Fibroblast of skin of right quadriceps (primary cell): ENCODE results near the gene PLLP.

Experiments used
- DNase-seq: peaks from one replicate; pipeline ENCODE4 v3.0.0-alpha.2; 2013

The PLLP gene

GRCh38 chr16:57284209-57284951, at the start of gene PLLP:
Gene PLLP (minus strand): TSS chr16:57284672. CDS start chr16:57284540, 132 bp downstream.
- peak; percentile 10 for DNase-seq

DNA sequence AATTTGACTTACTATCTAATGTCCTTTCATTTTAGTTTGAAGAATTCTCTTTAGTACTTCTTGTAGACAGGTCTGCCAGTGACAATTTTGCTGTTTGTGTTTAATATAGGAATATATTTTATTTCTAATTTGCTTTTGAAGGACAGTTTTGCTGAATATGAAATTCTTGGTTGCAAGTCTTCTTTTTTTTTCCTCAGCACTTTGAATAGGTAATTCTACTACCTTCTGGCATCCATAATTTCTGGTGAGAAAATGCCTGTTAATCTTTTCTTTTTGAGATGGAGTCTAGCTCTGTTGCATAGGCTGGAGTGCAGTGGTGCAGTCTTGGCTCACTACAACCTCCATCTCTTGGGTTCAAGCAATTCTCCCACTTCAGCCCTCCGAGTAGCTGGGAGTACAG, 48.9 kb upstream of the PLLP start:
- no peak for DNase-seq

DNA sequence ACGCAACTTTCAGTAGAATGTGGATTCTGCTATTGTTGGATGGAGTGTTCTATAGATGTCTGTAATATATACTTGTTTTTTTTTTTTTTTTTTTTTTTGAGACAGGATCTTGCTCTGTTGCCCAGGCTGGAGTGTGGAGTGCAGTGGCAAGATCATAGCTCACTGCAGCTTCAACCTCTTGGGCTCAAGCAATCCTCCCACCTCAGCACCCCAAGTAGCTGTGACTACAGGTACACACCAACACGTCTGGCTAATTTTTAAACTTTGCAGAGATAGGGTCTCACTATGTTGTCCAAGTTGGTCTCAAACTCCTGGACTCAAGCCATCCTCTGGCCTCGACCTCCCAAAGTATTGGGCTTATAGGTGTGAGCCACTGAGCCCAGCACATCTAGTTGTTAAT, 46.9 kb upstream of the PLLP start:
- no peak for DNase-seq

DNA sequence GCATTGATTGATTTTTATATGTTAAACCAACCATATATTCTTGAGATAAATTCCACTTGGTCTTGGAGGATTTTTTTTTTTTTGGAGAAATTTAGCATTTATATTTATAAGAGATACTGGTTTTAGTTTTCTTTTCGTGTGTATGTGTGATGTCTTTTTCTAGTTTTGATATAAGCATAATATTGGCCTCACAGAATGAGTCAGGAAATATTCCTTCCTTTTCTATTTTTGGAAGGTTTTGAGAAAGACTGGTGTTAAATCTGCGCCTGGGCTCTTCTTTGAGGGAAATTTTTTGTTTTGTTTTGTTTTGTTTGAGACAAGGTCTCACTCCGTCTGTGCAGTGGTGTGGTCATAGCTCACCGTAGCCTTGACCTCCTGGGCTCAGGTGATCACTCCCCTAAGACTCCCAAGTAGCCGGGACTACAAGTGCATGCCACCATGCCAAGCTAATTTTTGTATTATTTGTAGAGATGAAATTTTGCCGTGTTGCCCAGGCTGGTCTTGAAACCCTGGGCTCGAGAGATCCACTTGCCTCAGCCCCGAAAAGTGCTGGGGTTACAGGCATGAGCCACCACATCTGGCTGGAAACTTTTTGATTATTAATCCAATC, 45.4 kb upstream of the PLLP start:
- DNase-seq: no peak

GRCh38 chr16:57325458-57325857, 41.0 kb upstream of the PLLP start:
- peak; percentile 25 for DNase-seq

DNA sequence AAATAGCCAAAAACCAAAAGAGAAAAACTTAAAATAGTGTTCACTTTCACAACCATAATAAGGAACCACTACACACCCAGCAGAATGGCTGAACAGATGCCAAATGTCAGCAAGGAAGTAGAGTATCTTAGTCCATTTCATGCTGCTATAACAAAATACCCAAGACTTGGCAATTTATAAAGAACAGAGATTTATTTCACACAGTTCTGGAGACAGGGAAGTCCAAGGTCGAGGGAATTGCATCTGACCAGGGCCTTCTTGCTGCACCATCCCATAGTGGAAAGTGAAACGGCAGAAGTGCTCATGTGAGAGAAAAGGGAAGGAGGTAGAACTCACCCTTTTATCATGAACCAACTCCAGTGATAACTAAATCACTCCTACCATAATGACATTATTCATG, 40.3 kb upstream of the PLLP start:
- no peak for DNase-seq

- no peak for DNase-seq
Observed at GRCh38 chr16:57319646-57320045, 35.2 kb upstream of the PLLP start.

GRCh38 chr16:57318240-57318970, 33.9 kb upstream of the PLLP start:
- peak; percentile 48 for DNase-seq

- peak; percentile 85 for DNase-seq
Observed at GRCh38 chr16:57316390-57317017, 32.0 kb upstream of the PLLP start.

- DNase-seq: peak; percentile 22
Observed at GRCh38 chr16:57315416-57315815, 30.9 kb upstream of the PLLP start.

GRCh38 chr16:57314161-57314785, 29.8 kb upstream of the PLLP start:
- no peak for DNase-seq

- DNase-seq: no peak
Observed at GRCh38 chr16:57313509-57313908, 29.0 kb upstream of the PLLP start.

GRCh38 chr16:57310801-57311200, 26.3 kb upstream of the PLLP start:
- DNase-seq: no peak

- no peak for DNase-seq
Observed at GRCh38 chr16:57308041-57308440, 23.6 kb upstream of the PLLP start.

GRCh38 chr16:57307365-57307764, 22.9 kb upstream of the PLLP start:
- DNase-seq: no peak

- no peak for DNase-seq
Observed at GRCh38 chr16:57306676-57307341, 22.3 kb upstream of the PLLP start.

GRCh38 chr16:57305159-57305811, 20.8 kb upstream of the PLLP start:
- DNase-seq: no peak

DNA sequence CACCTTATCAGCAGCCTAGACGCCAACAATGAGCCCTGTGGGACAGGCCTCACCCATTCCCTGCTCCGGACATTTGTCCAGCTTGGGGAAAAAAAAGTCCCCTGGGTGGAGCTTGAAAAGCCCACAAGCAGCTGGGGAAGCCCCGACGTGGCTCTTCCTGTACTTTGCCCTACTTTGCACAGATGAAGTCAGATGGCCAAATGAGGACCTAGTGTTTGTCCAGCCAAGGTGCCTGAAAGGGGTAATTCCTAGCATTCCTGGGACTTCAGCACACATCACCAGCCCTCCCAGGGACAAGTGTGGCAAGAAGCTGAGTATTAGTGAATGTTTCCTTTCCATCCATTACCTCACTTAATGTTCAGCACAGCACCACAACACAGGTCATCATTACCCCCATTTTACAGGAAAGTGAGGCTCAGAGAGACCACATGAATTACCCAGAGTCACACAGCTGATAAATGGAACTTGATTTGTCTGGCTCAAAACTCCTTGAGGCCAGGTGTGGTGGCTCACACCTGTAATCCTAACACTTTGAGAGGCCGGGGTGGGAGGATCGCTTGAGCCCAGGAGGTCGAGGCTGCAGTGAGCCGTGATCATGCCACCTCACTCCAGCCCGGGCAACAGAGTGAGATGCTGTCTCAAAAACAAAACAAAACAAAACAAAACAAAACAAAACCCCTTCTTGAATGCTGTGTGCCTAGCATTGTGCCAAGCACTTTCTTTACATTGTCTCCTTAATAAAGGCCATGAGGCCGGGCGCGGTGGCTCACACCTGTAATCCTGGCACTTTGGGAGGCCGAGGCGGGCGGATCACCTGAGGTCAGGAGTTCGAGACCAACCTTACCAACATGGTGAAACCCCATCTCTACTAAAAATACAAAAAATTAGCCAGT, 19.9 kb upstream of the PLLP start:
- DNase-seq: peak; percentile 29

GRCh38 chr16:57303910-57304168, 19.4 kb upstream of the PLLP start:
- no peak for DNase-seq

- DNase-seq: no peak
Observed at GRCh38 chr16:57303021-57303909, 18.8 kb upstream of the PLLP start.
